HG03520 (cell line): ENCODE measurements around the gene TFF3.

Experiments used
- ATAC-seq: cut with Tn5 transposase; IDR thresholded peaks from one replicate; pipeline ENCODE4 v1.9.1; 2021; ENCODE audit warnings: mild to moderate bottlenecking, moderate library complexity; ENCODE audit not compliant: unreplicated experiment

The TFF3 gene

DNA sequence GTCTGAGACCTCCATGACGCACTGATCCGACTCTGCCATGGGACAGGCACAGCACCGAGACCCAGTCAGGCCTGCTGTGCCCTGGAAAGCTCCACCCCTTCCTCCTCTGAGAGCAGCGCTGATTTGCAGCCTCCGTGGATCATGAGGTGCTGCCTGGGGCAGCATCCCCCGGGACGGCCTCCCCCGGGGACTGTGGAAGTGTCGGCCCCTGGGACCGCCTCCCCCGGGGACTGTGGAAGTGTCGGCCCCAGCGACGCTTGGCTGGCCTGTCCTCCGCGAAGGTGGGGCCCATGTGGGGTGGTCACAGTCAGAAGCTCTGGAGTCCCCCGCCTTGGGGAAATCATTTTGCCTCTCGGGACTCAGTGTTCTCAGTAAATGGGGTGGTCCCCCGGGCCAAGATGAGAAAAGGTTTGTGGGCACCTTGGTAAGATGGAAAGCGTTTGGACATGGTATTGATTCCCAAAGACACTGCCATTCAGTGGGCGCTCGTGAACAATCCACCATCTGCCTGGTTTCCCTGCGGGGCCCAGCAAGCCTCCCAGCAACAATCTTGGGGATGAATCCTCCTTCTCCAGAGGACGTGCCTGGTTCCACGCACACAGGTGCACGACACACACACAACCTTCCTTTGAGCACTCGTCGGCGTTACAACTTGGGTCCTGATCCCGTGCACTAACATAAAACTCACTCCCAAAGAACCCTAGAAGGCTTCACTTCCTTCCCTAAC, 32.6 kb upstream of the TFF3 start:
- ATAC-seq = no peak

DNA sequence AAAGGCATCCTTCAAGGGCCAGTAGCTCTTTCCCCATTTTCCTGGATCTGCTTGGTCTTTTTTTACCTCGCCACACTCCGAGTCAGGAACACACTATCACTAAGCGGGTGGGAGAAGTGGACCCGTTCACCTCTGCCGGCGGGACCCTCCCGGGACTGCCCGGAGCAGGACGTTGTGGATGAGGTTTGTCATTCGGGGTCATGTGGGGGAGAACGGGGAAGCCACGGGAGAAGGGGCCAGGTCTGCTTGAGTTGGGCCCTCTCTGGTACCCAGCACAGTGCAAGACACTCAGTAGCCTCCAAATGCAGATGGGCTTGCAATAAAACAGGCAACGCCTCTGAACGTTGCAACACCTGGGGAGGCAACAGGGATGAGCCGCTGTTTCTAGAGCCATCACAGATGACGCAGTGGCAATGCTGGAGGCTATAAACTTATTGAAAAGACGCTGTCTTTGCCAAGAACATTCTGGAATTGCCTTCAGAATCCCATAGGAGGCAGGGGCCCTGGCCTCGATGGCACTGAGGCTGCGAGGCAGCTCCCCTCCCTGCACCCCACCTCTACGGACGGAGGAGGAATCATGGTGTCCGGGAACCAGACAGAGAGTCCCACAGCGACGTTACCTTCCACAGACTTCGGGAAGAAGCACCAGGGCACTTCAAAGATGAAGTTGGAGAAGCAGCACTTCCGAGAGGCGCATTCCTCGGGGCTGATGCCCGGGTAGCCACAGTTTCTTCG, 31.8 kb upstream of the TFF3 start:
- ATAC-seq = no peak

GRCh38 chr21:42346441-42346840, 31.2 kb upstream of the TFF3 start:
- ATAC-seq = no peak

DNA sequence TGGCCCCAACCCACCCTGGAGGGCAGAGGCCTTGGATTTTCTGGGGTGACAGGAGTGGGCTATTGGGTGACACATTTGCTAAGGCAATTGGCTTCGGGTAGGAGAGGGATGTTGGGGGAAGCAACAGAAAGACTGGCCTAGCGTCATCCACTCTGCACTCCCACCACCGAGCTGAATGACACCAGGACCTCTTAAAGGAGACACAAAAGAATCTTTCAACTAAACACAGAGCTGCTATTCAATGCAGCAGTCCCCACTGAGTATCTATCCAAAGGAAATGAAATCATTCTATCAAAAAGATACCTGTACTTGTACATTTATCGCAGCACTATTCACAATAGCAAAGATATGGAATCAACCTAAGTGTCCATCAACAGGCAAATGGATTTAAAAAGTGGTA, 29.4 kb upstream of the TFF3 start:
- ATAC-seq = no peak

- ATAC-seq = no peak
Observed at GRCh38 chr21:42343963-42344510, 28.8 kb upstream of the TFF3 start.

DNA sequence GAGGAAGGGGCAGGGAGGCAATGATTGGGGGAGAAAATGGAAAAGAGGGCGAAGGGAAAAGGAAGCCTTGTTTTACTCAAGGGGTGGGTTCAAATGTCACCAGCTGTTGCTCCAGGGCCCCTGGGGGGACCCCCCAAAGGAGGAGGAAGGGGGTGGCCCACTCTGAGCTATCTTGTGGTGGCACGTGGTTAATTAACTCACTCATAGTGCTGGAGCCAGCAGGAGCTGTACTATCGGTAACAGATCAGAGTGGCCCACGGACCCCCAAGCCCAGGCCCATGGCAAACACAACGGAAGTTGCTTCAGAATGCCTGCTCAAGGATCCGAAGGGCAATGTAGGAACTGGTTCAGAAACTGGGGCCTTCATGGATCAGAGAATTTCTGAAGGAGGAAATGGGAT, 28.3 kb upstream of the TFF3 start:
- ATAC-seq = no peak

DNA sequence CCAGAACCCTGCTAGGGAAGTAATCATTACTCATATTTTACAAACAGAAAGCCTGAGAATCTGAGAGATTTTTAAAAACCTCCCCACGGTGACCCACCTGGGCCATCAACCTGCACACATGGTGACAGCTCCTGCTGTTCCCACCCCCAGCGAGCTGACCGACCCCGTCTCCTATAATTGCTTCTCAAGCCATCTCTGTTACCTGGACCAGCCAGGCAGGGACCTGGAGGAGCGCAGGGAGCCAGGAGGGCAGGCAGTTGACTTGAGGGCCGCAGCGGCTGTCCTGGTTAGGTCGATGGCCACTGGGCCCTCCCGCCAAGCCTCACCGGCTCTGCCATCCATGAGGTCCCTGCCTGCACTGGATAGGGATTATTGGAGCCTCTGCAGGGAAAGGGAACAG, 27.9 kb upstream of the TFF3 start:
- ATAC-seq = no peak

DNA sequence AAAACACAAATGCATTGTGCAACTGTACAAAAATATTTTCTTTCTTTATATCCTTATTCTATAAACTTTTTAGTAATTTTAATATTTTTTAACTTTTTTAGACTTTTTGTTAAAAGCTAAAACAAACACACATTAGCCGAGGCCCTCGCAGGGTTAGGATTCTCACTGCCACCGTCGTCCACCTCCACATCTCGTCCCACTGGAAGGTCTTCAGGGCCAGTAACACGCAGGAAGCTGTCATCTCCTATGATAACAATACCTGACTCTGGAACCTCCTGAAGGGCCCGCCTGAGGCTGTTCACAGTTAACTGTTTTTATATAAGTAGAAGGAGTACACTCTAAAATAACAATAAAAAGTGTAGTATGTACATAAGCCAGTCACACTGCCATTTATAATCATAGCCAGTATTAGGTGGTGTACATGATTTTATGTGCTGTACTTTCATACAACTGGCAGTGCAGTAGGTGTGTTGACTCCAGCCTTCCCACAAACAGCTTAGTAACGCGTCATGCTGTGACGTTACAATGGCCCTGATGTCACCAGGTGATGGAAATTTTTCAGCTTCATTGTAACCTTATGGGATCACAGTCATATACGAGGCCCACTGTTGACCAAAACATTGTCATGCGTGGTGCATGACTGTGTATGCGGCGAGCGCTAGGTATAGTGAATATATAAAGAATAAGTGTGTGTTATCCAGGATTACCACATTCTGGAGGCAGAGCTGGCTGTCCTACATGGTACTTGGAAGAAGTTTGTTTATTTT, 26.8 kb upstream of the TFF3 start:
- no peak for ATAC-seq

GRCh38 chr21:42340187-42341050, 25.2 kb upstream of the TFF3 start:
- no peak for ATAC-seq

DNA sequence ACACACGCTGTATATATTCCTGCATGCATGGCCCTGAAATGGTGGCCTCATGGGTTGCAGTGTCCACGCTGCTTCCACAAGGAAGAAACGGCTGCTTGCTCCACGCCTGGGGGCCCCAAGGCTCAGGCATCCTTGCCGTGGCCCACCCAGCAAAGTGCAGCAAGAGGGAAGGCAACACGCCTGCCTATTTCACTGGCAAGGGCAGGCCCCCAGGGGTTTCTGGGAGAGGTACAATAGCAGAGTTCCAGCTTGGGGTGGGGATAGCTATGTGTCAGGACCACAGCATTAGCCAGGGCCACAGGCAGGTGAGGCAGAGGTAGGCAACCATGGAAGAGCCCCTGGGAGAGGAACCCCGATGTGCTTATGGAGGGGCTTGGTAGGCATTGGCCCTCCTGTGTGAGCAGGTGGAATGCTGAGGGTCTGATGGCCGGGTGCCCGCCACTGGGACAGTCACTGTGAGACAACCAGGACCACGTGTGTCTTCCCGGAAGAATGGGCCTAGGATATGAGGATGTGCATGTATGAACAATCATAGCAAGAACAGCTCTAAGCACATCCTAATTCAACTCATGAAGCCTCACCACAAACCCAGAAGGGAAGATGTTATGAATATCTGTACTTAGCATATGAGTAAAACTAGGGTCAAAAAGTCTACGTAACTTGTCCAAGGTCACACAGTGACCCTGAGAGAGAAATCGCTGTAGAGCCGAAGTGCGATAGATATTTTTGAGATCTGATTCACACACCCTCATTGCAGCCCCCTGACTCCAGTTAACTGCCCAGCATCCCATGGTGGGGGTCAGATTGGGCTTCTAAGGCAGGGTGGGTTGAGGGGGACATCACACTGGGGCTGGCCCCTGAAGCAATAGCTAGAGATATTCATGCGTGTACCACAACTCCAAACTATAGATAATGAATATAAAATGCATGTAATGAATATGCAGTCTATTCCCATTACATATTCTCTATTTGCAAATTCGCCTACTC, 23.8 kb upstream of the TFF3 start:
- no peak for ATAC-seq

DNA sequence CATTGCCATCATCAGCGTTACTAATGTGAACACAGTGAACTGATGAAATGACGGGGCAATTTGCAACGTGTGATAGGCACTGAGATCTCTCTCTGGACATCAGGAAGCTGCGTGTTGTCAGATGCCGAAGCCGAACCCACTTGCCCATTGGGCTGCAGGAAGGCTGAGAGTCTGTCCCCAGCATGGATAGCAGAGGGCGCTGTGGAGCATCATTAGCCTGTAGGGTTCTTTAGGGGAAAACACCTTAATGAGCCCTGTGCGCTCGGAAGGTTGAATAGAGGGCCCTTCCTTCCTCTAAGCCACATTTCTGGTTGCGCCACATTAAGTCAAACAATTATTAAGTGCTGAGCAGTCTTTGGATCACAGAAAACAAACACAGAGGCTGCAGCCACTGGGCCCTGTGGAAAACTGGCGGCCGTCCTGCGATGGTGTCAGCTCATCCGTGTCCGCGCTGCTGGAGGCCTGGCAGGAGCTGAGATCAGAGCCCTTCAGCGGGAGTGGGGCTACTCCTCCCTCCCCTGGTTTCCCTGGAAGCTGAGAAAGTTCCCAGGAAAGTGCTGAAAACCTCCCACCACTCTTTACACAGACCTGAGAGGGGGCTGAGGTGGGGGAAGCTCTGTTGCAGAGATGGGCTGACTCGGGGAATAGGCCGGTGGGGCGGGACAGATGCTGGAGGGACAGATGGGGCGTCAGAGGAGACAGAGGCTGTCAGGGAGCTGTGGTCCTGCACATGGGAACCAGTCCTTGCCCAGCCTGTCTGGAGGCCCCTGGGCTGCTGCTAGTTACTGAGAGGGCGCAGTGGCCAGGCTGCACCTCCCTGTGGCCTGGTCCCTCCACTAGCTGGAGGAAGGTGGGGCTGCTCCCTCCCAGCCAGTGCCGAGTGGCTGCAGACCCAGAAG, 22.9 kb upstream of the TFF3 start:
- ATAC-seq = no peak

- no peak for ATAC-seq
Observed at GRCh38 chr21:42337276-42337675, 22.1 kb upstream of the TFF3 start.

DNA sequence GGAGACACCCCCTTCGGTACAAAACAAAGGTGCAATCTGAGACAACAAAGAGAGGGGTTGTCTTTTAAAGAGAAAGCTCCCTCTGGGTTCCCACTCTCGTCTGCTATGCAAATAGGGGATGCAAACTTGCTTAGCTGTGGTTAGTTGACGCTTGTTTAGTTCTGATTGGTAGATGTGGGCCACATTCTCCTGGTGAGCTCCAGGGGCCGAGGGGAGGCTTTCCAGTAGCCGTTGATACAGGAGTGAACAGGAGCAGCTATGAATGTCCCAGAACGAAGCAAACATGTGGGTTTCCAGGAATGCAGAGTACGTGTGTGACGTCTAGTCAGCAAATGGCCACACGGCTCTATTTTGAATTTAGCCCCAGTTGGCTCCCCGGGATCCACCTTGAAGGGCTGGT, 20.8 kb upstream of the TFF3 start:
- no peak for ATAC-seq

GRCh38 chr21:42332557-42333317, 17.5 kb upstream of the TFF3 start:
- no peak for ATAC-seq

DNA sequence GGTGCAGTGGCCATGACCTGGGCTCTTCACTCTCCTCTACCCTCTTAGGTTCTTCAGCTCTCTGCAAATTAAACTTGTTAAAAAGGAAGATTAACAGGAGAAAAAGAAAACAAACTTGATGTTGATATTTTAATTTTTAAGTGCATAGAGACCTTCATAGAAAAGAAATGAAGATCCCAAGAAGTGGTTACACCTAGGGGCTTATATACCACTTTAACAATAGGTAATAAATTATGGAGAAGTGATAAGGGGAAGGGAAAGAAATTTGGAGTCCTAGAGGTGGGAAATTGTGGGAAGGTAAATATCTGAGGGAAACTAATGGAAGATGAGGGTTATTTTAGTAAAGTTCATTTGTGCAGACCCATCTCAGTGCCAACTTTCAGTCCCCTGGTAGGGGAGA, 16.5 kb upstream of the TFF3 start:
- ATAC-seq = no peak

DNA sequence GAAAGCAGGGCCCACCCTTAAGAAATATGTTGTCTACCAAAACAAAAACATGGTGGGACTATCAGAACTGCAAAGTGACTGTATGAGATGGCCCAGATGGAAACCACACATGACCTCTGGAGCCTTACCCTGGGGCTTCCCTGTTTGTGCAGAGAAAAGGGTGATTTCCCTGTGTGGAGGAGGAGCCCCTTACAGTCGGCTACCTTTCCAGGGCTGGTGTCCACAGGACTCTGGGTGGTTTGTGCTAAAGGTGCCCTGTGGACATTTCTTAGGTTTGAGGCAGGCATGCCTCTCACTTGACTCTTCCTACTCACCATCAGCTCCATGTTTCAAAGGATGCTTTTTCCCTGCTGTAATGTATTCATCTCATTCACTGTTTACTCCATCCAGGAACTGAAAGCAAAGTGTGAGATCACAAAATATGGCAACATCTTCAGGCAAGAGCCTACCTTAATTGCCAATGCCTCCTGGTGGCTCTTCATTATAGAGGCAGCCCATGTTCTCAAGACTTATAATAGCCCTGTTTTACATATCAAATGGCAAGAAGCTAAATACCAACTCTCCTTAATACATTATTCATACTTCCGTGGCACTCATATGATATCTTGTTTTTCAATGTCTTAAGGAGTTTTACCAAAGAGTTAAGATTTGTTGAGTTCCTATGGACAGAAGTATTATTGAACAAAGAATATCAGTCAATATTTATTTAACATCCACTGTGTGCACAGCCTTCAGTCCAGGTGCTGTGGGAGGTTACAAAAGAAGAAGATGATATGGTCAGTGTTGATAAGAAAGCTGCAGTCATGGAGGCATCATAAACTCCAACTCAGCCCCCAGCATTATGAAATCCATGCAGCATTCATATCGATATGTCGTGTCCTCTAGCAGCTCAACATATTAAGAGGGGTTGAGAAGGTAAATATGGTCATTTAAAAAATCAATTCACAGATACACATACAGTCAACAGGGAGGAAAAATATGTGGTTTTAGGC, 15.5 kb upstream of the TFF3 start:
- ATAC-seq = no peak

GRCh38 chr21:42324896-42325295, 9.7 kb upstream of the TFF3 start:
- no peak for ATAC-seq
